ENCODE measurements around the gene VWA8. TPM values are rescaled to one million over a fixed set of nuclear protein-coding genes. Genes with fewer than 3 reads are reported as not detected.

The VWA8 gene
- total and polyA plus RNA-seq, 9 donors: 4.5 to 25.1 (median 21.0) TPM

GRCh38 chr13:41696163-41697003 lies 264.5 kb downstream of the VWA8 start:
- no peaks in the 10 kb centered on the region for H3K9me3 ChIP-seq
- no peak overlapping the region for H3K4me3 ChIP-seq
- peaks cover 7% of the 10 kb centered on the region for H3K4me1 ChIP-seq (ENCODE audit: insufficient read depth)
- intact Hi-C loops (cut with DNase I): loop anchor here in 1 of 4 donors (10.0 kb wide), 1 partner anchor 348 kb away; the partner anchor contains the start of gene DGKH
- TF ChIP-seq EP300 (IDR thresholded peaks at IDR 0.05) (no peak), POLR2A (IDR thresholded peaks at IDR 0.05) (no peak), CTCF (IDR thresholded peaks at IDR 0.05) (no peak)
- DNase-seq: no peak
- no peaks in the 10 kb centered on the region for H3K36me3 ChIP-seq
- H3K27me3 ChIP-seq: no peaks in the 10 kb centered on the region
- H3K27ac ChIP-seq: peak overlapping the region in 1 of 2 donors; percentile 44

GRCh38 chr13:41694545-41695301 lies 266.2 kb downstream of the VWA8 start:
- Histone ChIP-seq H3K27me3 (no peaks in the 10 kb centered on the region), H3K4me3 (no peak overlapping the region), H3K36me3 (no peaks in the 10 kb centered on the region), H3K4me1 (ENCODE audit: insufficient read depth) (peaks cover 3% of the 10 kb centered on the region), H3K9me3 (no peaks in the 10 kb centered on the region), H3K27ac (peak overlapping the region in 1 of 2 donors; percentile 65)
- TF ChIP-seq POLR2A (IDR thresholded peaks at IDR 0.05): no peak
- TF ChIP-seq EP300 (IDR thresholded peaks at IDR 0.05): no peak
- WGBS, 3 donors: 7 to 13% (median 11%) methylated on average over 5 of the region's 5 CpGs
- intact Hi-C loops (cut with DNase I): loop anchor here in 1 of 4 donors (10.0 kb wide), 1 partner anchor 350 kb away; the partner anchor contains the start of gene DGKH
- DNase-seq: peak; percentile 55 to 73 (median 68)

GRCh38 chr13:41693434-41693833 lies 267.5 kb downstream of the VWA8 start:
- intact Hi-C loops (cut with DNase I): loop anchor here in 1 of 4 donors (10.0 kb wide), 1 partner anchor 351 kb away; the partner anchor contains the start of gene DGKH
- TF ChIP-seq CTCF (IDR thresholded peaks at IDR 0.05) (no peak), POLR2A (IDR thresholded peaks at IDR 0.05) (no peak), EP300 (IDR thresholded peaks at IDR 0.05) (no peak)
- Histone ChIP-seq H3K36me3 (no peaks in the 10 kb centered on the region), H3K9me3 (no peaks in the 10 kb centered on the region), H3K27me3 (no peaks in the 10 kb centered on the region), H3K4me3 (no peak overlapping the region), H3K27ac (no peak overlapping the region), H3K4me1 (ENCODE audit: insufficient read depth) (peaks cover 2% of the 10 kb centered on the region)
- no peak for DNase-seq
- 34 to 55% (median 53%) methylated on average over 1 of the region's 1 CpG for WGBS, 3 donors

- Histone ChIP-seq H3K27ac (no peak overlapping the region), H3K4me3 (no peak overlapping the region), H3K36me3 (no peaks in the 10 kb centered on the region), H3K4me1 (ENCODE audit: insufficient read depth) (no peaks in the 10 kb centered on the region), H3K27me3 (no peaks in the 10 kb centered on the region), H3K9me3 (no peaks in the 10 kb centered on the region)
- 96 to 100% (median 98%) methylated on average over 1 of the region's 1 CpG for WGBS, 3 donors
- TF ChIP-seq CTCF (IDR thresholded peaks at IDR 0.05) (no peak), POLR2A (IDR thresholded peaks at IDR 0.05) (no peak), EP300 (IDR thresholded peaks at IDR 0.05) (no peak)
- DNase-seq: no peak
- intact Hi-C loops (cut with DNase I): loop anchor here in 1 of 4 donors (10.0 kb wide), 1 partner anchor 354 kb away; the partner anchor contains the start of gene DGKH
Measured at GRCh38 chr13:41691274-41691673, 269.6 kb downstream of the VWA8 start.
